Cardiac fibroblast (primary cell): Measurements from ENCODE around the gene GALNT13.

Source experiments
- DNase-seq, 2 donors: peaks; one replicate each; pipeline versions ENCODE4 v3.0.0 to v3.0.0-alpha.2; 2010; ENCODE audit warnings: low read depth in 2 of 2
- H3K4me3 ChIP-seq, 2 donors: replicated peaks in 1 of 2; 1 replicate in 1 of 2; 2 replicates in 1 of 2; pipeline ENCODE4 v1.5.1; 2011; ENCODE audit warnings: low read depth in 2 of 2, low read length in 2 of 2, mild to moderate bottlenecking in 2 of 2, moderate library complexity in 1 of 2
- CTCF ChIP-seq: IDR thresholded peaks from one replicate; pipeline ENCODE4 v1.5.1; 2011; ENCODE audit warnings: low read depth, mild to moderate bottlenecking, low read length, inconsistent platforms

GALNT13 gene

GRCh38 chr2:154261473-154262027, 389.8 kb downstream of the GALNT13 start:
- no peak for TF ChIP-seq CTCF
- no peak for DNase-seq
- no peak overlapping the region for H3K4me3 ChIP-seq

GRCh38 chr2:154263206-154263605, 391.5 kb downstream of the GALNT13 start:
- H3K4me3 ChIP-seq, result no peak overlapping the region
- TF ChIP-seq CTCF, result no peak
- DNase-seq, result no peak

GRCh38 chr2:154264024-154264423, 392.3 kb downstream of the GALNT13 start:
- no peak for DNase-seq
- no peak for TF ChIP-seq CTCF
- H3K4me3 ChIP-seq, result no peak overlapping the region

- no peak for DNase-seq
- no peak overlapping the region for H3K4me3 ChIP-seq
- TF ChIP-seq CTCF, result no peak
Measured at GRCh38 chr2:154267983-154268382, 396.3 kb downstream of the GALNT13 start.

GRCh38 chr2:154280543-154280942, 408.8 kb downstream of the GALNT13 start:
- no peak for DNase-seq
- H3K4me3 ChIP-seq, result no peak overlapping the region
- no peak for TF ChIP-seq CTCF

- H3K4me3 ChIP-seq, result no peak overlapping the region
- no peak for TF ChIP-seq CTCF
- DNase-seq, result no peak
Measured at GRCh38 chr2:154289870-154290269, 418.1 kb downstream of the GALNT13 start.

GRCh38 chr2:154291511-154291910, 419.8 kb downstream of the GALNT13 start:
- TF ChIP-seq CTCF, result no peak
- DNase-seq, result no peak
- H3K4me3 ChIP-seq, result no peak overlapping the region
